Activated T-cell treated with anti-CD3 and anti-CD28 coated beads, Interleukin-2, amount 50 U/mL, for 24 hours (primary cell): ENCODE data around the gene SH3RF3.

Experiments
- DNase-seq: peaks from one replicate; pipeline ENCODE4 v3.0.0-alpha.2; 2020
- H3K27ac Mint-ChIP-seq: 2 replicates; pipeline ENCODE4 v1.8.0; 2020; ENCODE audit warnings: mild to moderate bottlenecking, mixed read lengths
- H3K27me3 Mint-ChIP-seq: 2 replicates; pipeline ENCODE4 v1.8.0; 2020; ENCODE audit warnings: mixed read lengths
- H3K36me3 Mint-ChIP-seq: 2 replicates; pipeline ENCODE4 v1.8.0; 2020; ENCODE audit warnings: low read depth, mixed read lengths
- H3K4me1 Mint-ChIP-seq: 2 replicates; pipeline ENCODE4 v1.8.0; 2020; ENCODE audit warnings: low read depth, mixed read lengths
- H3K4me3 Mint-ChIP-seq: 2 replicates; pipeline ENCODE4 v1.8.0; 2020; ENCODE audit warnings: mild to moderate bottlenecking, moderate library complexity, mixed read lengths
- H3K9me3 Mint-ChIP-seq: 2 replicates; pipeline ENCODE4 v1.8.0; 2020; ENCODE audit warnings: mixed read lengths

The SH3RF3 gene

DNA sequence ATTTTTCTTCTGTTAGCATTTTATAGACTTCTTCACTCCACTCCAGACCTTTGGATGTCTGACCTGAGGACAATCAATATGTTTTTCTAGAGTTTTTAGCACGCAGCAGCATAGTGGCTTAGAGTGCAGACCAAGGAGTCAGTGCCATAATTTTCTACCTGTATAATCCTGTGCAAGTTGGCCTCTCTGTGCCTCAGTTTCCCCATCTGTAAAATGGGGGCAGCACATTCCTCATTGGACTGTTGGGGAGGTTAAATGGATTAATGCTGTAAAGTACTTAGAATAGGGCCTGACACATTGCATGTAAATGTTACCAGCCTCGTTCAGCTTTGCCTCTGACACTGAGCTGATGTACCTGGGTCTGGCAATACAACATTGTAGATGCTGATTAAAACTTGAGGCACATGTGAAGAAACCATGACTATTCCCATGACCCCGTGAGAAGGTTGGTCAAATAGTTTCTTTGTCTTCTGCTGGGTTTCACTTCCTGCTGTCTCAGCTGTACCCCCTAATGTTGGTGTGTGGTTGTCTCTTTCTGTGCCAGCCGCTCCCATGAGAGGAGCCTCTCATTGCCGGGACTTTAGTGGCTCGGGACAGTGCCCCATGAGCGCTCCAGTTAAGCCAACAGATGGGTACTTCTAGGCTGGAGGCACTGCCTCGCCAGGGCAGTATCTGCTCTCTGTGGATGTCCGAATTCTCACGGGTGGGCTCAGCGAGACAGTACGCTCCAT lies 125.3 kb downstream of the SH3RF3 start:
- Mint-ChIP-seq H3K36me3 (no peaks in the 10 kb centered on the region), H3K4me1 (peaks cover 9% of the 10 kb centered on the region), H3K27ac (no peak overlapping the region), H3K9me3 (no peaks in the 10 kb centered on the region), H3K4me3 (no peak overlapping the region), H3K27me3 (no peaks in the 10 kb centered on the region)
- no peak for DNase-seq

DNA sequence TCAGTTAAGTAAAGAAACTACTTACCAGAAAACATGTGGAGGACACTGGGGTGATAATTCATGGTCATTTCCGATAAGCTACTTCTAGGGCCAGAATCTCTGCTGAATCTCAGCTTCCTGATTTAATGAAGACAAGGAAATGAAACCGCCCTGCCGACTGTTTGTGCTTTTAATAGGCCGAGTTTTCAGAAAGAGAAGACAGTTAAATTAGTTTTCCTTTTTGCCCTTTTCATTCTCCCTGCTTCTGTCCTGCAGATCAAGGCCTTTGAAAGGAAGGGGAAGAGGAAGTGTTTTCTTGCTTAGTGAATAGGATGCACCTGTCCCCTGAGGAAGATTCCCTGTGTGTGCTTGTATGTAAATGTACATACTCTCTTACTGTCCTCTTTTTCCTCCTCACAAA lies 126.6 kb downstream of the SH3RF3 start:
- Mint-ChIP-seq H3K4me1 (peaks cover 14% of the 10 kb centered on the region), H3K4me3 (no peak overlapping the region), H3K9me3 (no peaks in the 10 kb centered on the region), H3K27ac (no peak overlapping the region), H3K36me3 (no peaks in the 10 kb centered on the region), H3K27me3 (no peaks in the 10 kb centered on the region)
- no peak for DNase-seq

DNA sequence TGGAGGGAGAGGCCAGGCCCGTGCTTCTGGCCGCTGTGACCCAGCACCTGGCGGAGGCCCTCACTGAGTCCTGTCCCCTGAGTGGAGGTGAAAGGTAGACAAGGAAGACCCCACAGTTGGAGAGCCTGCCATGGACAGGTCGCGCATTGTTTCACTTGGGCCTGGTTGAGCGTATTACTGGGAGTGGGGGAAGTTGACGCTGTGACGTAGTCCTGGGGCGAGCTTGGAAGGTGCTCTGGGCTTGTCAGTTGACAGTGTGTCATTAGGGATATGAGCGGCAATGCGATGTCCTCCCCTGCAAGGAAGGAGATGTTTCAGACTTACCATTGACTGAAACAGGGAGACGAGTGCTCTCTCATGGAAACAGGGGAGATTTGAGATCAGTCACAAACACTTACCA lies 127.1 kb downstream of the SH3RF3 start:
- Mint-ChIP-seq H3K4me1 (peaks cover 14% of the 10 kb centered on the region), H3K36me3 (no peaks in the 10 kb centered on the region), H3K9me3 (no peaks in the 10 kb centered on the region), H3K27me3 (no peaks in the 10 kb centered on the region), H3K27ac (no peak overlapping the region), H3K4me3 (no peak overlapping the region)
- DNase-seq, result no peak

DNA sequence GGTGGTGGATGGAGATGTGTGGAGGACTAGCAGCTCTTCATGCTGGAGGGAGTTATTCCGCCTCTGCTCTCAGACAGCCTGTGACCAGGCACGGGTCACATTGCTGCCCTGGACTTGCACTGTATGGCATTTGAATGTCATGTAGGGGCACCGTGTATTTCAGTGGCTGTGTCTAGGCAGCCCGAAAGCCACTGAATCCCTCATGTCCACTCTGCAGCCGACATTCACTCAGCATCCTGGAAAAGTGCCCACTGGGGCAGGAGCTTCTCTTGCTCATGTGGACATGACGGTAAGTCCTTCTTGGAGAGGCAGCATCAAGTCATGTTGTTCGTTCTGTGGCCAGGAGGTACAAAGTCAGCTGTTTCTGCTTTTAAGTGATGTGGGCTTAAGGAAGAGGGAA lies 127.9 kb downstream of the SH3RF3 start:
- no peak for DNase-seq
- H3K4me3 Mint-ChIP-seq, result no peak overlapping the region
- no peaks in the 10 kb centered on the region for H3K27me3 Mint-ChIP-seq
- no peak overlapping the region for H3K27ac Mint-ChIP-seq
- H3K36me3 Mint-ChIP-seq, result no peaks in the 10 kb centered on the region
- H3K4me1 Mint-ChIP-seq, result peaks cover 14% of the 10 kb centered on the region
- no peaks in the 10 kb centered on the region for H3K9me3 Mint-ChIP-seq

DNA sequence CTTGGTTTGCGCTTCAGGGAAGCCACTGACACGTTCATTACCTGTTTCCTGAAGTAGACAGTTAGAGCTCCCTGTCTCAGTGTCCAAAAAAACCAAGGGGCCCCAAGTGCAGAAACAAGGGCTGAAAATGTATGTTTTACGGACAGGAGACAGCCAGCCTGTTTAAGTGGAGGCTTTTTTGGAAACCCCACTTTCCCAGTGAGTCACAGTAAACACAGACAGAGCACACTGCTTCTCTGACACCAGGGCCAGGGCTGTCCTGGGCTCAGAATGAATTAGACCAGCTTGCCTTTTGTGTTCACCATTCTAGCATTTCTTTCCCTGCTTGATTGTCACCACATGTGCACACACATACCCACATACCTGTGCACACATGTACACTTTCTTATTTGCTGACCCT lies 128.6 kb downstream of the SH3RF3 start:
- DNase-seq, result no peak
- H3K4me3 Mint-ChIP-seq, result no peak overlapping the region
- H3K36me3 Mint-ChIP-seq, result no peaks in the 10 kb centered on the region
- peaks cover 14% of the 10 kb centered on the region for H3K4me1 Mint-ChIP-seq
- H3K27me3 Mint-ChIP-seq, result no peaks in the 10 kb centered on the region
- no peaks in the 10 kb centered on the region for H3K9me3 Mint-ChIP-seq
- no peak overlapping the region for H3K27ac Mint-ChIP-seq

DNA sequence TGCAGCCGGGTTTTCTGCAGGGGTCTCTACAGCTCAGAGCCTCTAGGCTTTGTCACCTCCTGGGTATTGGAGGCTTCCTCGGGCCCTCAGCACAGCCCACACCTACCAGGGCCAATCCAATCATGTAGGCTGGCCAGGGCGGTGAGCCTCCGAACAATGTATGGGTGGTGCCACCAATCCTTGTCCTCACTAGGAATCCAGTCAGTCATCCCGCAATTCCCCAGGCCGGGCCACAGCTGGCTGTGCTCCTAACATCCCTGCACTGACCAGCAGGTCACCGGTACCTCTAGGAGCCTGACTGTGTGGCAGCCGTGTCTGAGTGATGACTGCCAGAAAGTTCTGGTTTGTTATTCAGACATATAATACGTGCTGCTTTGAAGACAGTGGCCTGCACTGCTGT lies 129.4 kb downstream of the SH3RF3 start:
- Mint-ChIP-seq H3K27ac (no peak overlapping the region), H3K4me3 (no peak overlapping the region), H3K4me1 (peaks cover 14% of the 10 kb centered on the region), H3K36me3 (no peaks in the 10 kb centered on the region), H3K9me3 (no peaks in the 10 kb centered on the region), H3K27me3 (no peaks in the 10 kb centered on the region)
- DNase-seq, result no peak

DNA sequence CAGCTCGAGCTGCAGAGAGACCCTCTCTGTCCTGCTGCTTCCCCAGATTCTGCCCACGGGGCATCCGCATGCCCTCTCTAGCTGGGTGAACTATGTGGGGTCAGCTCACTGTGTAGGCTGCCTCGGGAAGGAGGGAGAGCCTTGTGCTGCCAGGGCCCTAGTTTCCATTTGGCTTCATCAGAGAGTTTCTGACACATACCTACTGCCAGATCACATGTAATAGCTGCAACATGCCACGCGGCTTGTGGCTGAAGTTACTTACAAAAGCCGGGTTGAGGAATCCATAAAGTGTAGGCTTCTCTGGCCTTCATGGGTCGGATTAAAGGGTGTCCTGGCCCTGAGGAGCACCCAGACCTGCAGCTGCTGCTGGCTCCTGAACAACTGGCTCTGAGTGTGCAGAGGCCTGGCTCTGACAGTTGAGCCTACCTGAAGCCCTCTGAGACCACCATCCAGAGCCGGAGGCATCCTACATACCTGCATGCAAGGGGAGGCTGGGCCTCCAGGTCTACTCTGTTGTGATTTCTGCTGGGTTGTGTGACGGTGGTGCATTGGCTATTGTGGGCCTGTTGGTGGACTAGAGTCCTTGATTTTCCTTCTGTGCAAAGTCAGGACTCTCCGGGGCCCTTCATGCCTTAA lies 130.0 kb downstream of the SH3RF3 start:
- no peak overlapping the region for H3K4me3 Mint-ChIP-seq
- no peak overlapping the region for H3K27ac Mint-ChIP-seq
- H3K9me3 Mint-ChIP-seq, result no peaks in the 10 kb centered on the region
- H3K4me1 Mint-ChIP-seq, result peaks cover 14% of the 10 kb centered on the region
- no peaks in the 10 kb centered on the region for H3K27me3 Mint-ChIP-seq
- no peak for DNase-seq
- H3K36me3 Mint-ChIP-seq, result no peaks in the 10 kb centered on the region

DNA sequence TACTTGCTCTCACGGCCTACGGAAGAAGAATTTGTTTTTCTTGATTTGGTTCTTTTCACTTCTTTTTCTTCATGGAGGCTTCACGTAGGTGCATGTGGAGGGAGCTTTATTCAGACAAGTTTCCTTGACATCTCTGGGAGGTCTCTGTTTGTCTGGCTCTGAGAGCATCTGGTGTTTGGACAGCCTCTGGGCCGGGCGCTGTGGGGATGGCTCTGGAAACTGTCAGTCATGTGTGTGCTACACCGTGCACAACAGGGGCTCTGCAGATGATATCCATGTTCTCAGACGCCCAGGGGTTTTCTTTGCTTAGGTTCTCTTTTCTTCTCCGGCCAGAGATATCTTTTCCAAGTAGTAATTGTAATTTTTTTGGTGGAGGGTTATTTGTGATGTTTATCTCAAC lies 130.7 kb downstream of the SH3RF3 start:
- Mint-ChIP-seq H3K27ac (no peak overlapping the region), H3K4me1 (peaks cover 12% of the 10 kb centered on the region), H3K36me3 (no peaks in the 10 kb centered on the region), H3K27me3 (no peaks in the 10 kb centered on the region), H3K9me3 (no peaks in the 10 kb centered on the region), H3K4me3 (no peak overlapping the region)
- no peak for DNase-seq

DNA sequence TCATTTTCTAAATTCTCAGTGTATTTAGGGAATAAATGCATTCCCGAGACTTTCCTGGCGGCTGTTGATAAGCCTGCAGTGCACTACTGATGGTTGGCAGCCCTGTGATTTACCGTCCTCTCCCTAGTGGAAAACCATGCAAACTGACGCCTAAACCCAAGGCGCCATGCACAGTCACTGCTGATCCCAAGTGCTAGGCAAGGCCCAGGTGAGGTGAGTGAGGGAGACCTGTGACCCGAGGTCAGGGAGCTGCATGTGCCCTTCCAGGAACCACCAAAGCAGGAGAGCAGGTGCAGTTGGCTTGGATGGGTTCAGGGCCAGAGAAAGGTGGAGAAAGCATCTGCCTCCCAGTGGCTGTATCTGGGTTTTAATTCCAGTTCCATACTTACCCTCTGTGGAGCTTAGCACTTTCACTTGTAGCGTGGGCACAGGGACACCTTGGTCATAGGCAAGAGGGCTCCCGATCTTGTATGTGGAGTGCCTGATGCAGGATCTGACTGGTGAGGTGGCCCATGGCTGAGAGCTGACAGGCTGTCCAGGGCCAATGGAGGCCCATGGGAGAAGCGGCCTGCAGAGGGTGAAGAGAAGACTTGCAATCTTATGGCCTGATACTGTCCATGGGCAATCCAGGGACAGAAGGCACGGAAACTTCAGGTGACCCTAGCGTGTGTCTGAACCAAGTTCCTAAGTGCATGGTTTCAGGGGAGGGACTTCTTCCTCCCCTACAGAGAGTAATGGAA lies 131.3 kb downstream of the SH3RF3 start:
- DNase-seq, result peak; percentile 20
- Mint-ChIP-seq H3K27me3 (no peaks in the 10 kb centered on the region), H3K36me3 (no peaks in the 10 kb centered on the region), H3K9me3 (no peaks in the 10 kb centered on the region), H3K4me1 (peaks cover 11% of the 10 kb centered on the region), H3K4me3 (no peak overlapping the region), H3K27ac (no peak overlapping the region)

DNA sequence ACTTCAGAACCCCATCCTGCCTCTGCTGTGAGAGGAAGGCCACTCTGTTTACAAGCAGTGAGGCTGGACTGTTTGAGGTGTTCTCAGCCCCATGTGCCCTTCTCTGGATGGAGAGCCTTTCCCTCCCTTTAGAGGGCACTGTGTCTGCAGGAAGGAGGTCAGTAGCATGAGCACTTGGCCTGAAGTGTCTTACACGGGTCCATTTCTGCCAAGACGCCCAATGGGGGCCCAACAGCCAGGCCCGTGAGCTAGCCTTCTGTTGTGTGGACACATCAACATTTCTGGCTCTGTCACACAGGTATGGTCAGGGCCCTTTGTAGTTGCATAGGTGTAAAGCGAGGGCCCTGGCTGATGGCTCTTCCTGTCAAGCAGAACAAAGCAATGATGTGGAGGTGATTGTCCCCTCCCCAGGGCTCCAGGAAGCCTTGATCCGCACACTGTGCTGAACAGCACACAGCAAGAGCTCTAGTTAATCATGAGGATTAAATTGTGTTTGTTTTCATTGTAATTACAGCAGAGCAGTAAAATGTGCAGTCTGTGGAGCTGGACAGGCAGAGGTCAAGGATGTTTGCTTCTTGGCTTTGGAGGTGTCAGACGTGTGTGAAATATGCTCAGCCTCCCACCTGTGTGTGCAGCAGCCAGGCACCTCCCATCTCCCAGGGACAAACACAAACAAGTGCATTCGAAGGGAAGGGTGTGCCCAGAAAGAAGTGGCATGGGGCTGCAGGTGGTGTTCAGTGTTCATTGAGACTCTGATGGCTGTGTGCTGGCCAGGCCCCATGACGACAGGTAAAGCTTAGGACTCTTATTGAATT lies 132.1 kb downstream of the SH3RF3 start:
- Mint-ChIP-seq H3K27me3 (no peaks in the 10 kb centered on the region), H3K4me1 (peaks cover 7% of the 10 kb centered on the region), H3K9me3 (no peaks in the 10 kb centered on the region), H3K4me3 (no peak overlapping the region), H3K27ac (no peak overlapping the region), H3K36me3 (no peaks in the 10 kb centered on the region)
- peak; percentile 25 for DNase-seq

DNA sequence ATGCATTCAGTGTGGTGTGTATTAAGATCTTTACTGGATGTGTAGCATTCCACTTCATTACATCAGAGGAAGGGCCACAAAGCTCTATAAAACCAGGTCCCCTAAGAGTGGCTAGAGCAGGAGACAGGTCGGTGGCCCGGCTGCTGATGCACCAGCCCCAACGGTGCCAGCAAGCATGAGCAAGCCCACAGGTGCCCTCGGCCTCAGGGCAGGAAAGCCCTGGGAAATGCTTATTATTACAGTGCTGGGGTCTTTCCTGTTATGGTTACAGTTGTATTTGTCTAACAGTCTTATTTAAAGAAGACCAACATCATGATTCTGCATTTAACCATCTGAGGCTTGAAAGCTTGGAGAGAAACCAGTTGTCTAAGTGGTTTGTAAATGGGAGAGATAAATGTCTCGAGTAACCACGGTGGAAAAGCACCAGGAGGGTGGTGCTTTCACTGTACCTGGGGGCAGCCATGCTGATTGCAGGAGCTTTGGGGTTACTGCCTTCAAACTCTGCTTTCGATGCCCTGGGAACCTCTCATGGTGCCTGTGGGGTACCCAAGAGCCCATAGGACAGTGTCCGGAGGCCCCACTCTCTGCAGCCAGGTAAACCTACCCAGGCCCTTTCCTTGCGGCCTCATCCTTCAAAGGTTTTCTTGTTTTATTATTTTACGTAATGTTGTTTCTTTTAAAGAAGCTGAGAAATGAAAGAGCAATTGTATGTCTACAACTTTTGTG lies 133.1 kb downstream of the SH3RF3 start:
- no peaks in the 10 kb centered on the region for H3K27me3 Mint-ChIP-seq
- H3K9me3 Mint-ChIP-seq, result no peaks in the 10 kb centered on the region
- no peak overlapping the region for H3K4me3 Mint-ChIP-seq
- no peaks in the 10 kb centered on the region for H3K36me3 Mint-ChIP-seq
- peaks cover 7% of the 10 kb centered on the region for H3K4me1 Mint-ChIP-seq
- DNase-seq, result peak; percentile 14
- H3K27ac Mint-ChIP-seq, result no peak overlapping the region

DNA sequence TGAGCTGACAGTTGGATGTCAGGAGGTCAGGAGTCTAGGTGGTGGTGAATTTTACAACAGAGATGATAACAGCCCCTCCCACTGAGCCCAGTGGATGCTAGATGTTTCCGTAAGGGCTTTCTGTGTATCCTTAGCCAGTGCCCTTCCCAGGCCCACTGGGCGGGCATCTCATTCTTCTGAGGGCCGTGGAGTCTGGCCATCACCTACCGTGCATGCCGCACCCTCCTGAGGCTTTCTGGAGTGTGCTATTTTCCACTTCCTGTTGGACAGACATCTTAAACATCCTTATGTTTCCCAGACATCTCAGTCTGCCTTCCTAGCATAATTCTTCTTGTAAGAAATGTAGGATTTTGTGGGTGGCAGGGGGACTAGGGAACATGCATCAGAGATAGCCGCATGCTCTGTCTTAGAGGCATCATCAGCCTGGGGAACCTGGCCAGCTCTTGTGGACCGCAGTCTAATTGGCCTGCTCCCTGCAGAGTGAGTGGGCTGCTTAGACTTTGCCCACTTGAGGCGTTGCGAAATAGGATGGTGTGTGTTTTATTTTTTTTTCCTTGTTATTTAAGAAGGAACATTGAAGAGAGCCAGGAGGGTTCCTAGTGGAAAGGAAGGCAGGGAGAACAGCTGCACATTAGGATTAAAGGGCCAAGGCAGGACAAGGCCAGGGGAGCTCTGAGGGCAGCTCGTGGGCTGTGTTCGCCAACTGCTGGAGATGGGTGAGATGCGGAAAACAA lies 135.8 kb downstream of the SH3RF3 start:
- H3K27me3 Mint-ChIP-seq, result no peaks in the 10 kb centered on the region
- no peaks in the 10 kb centered on the region for H3K36me3 Mint-ChIP-seq
- H3K27ac Mint-ChIP-seq, result no peak overlapping the region
- peaks cover 5% of the 10 kb centered on the region for H3K4me1 Mint-ChIP-seq
- no peaks in the 10 kb centered on the region for H3K9me3 Mint-ChIP-seq
- H3K4me3 Mint-ChIP-seq, result no peak overlapping the region
- DNase-seq, result no peak

DNA sequence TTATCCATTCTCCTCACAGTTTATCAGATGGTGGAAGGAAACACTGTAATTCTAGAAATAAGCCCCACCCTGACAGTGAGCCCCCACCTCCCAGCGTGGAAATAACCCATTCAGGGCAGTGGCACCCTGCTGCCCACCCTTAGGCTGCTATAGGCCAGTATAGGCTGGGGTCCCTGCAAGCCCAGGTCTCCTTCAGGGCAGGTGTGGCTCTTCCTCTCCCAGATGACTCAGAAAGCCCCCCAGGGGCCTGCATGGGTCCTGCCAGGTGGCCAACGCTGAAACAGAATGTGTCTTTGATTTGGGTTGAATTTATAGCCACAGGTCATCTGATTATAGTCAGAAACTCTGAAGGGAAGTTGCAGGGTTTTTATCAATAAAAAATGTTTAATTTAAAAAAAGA lies 136.4 kb downstream of the SH3RF3 start:
- no peaks in the 10 kb centered on the region for H3K9me3 Mint-ChIP-seq
- H3K4me3 Mint-ChIP-seq, result no peak overlapping the region
- no peaks in the 10 kb centered on the region for H3K27me3 Mint-ChIP-seq
- no peak overlapping the region for H3K27ac Mint-ChIP-seq
- no peak for DNase-seq
- peaks cover 3% of the 10 kb centered on the region for H3K4me1 Mint-ChIP-seq
- H3K36me3 Mint-ChIP-seq, result no peaks in the 10 kb centered on the region
